Esophagus squamous epithelium (tissue), 5 donors: ENCODE results near the gene RARB. TPM values are rescaled to one million over a fixed set of nuclear protein-coding genes. Genes with fewer than 3 reads are reported as not detected.
A peak's percentile ranks its signal among the peaks of the same experiment; 100 is the strongest.

Experiments
- DNase-seq: peaks from one replicate; lab custom pipeline; 2025; lab: John Stamatoyannopoulos, UW
- H3K27ac ChIP-seq, 4 donors: fragments of 200-600 bp; sonication (generic); one replicate each; pipeline ENCODE4 v1.5.1; 2016 to 2019; ENCODE audit warnings: mild to moderate bottlenecking in 1 of 4
- H3K27me3 ChIP-seq, 4 donors: fragments of 200-600 bp; sonication (generic); 1 replicate in 3 of 4; 2 replicates in 1 of 4; pipeline versions ENCODE4 v1.5.1 to v1.6.0; 2017 to 2021; ENCODE audit warnings: antibody characterized with exemption in 1 of 4
- H3K36me3 ChIP-seq, 3 donors: fragments of 200-600 bp; sonication (generic); one replicate each; pipeline ENCODE4 v1.5.1; 2016 to 2019
- H3K4me1 ChIP-seq, 3 donors: fragments of 200-600 bp; sonication (generic); one replicate each; pipeline ENCODE4 v1.5.1; 2017 to 2019
- H3K4me3 ChIP-seq, 4 donors: fragments of 200-600 bp; sonication (generic); 1 replicate in 3 of 4; 2 replicates in 1 of 4; pipeline ENCODE4 v1.5.1; 2016 to 2019; ENCODE audit warnings: mild to moderate bottlenecking in 2 of 4, moderate library complexity in 1 of 4
- H3K9me3 ChIP-seq, 3 donors: fragments of 200-600 bp; sonication (generic); one replicate each; pipeline ENCODE4 v1.5.1; 2016 to 2019
- CTCF ChIP-seq, 6 experiments: fragments of 450-650 bp in 4 of 6; fragments of 200-600 bp in 2 of 6; sonication (generic) in 2 of 6; IDR thresholded peaks; one replicate each; pipeline ENCODE4 v1.5.1; 2016 to 2019; ENCODE audit warnings: antibody characterized with exemption in 6 of 6, mild to moderate bottlenecking in 4 of 6, moderate library complexity in 4 of 6
- POLR2A ChIP-seq, 4 donors: fragments of 450-650 bp; IDR thresholded peaks; one replicate each; pipeline ENCODE4 v1.6.1; 2017; ENCODE audit warnings: antibody characterized with exemption in 4 of 4, mild to moderate bottlenecking in 4 of 4, moderate library complexity in 3 of 4
- WGBS, 2 donors: methylation state at CpG; one replicate each; pipeline ENCODE4 v1.1.5; 2018; 5-methylcytosine and 5-hydroxymethylcytosine counted together
- intact Hi-C: fragments of 100-400 bp; cut with DNase I; formaldehyde crosslinking; loops from one replicate; pipeline ENCODE4 v1.15.0; 2022
- total RNA-seq, 4 donors: library from RNA; depleted of rRNA; stranded (reverse); fragments of >200 nt; gene quantifications; one replicate each; pipeline ENCODE4 v1.1.0, GENCODE V29; 2016
- donor health status: DM: yes; HTN: yes; CAD: no.

Gene RARB
- total RNA-seq, 4 donors from 2014 or later, result 1.9 to 9.0 (median 3.5) TPM

GRCh38 chr3:25444273-25444672 is 16.2 kb downstream of the RARB start:
- WGBS, 2 donors, result 40 to 51% methylated on average over 2 of the region's 2 CpGs
- Histone ChIP-seq H3K4me1 (peaks cover 0 to 24% (median 7%) of the 10 kb centered on the region in 3 donors), H3K9me3 (no peaks in the 10 kb centered on the region), H3K36me3 (no peaks in the 10 kb centered on the region), H3K27me3 (no peaks in the 10 kb centered on the region), H3K27ac (no peak overlapping the region), H3K4me3 (no peak overlapping the region)
- DNase-seq, result no peak
- no peak for TF ChIP-seq CTCF (IDR thresholded peaks at IDR 0.05)
- no peak for TF ChIP-seq POLR2A (IDR thresholded peaks at IDR 0.05)
- intact Hi-C loops, result no loop called here

- H3K4me3 ChIP-seq, result no peak overlapping the region
- no peak for DNase-seq
- peaks cover 0 to 22% (median 9%) of the 10 kb centered on the region in 3 donors for H3K4me1 ChIP-seq
- no peaks in the 10 kb centered on the region for H3K36me3 ChIP-seq
- TF ChIP-seq CTCF (IDR thresholded peaks at IDR 0.05) (no peak), POLR2A (IDR thresholded peaks at IDR 0.05) (no peak)
- 65 to 70% methylated on average over 4 of the region's 4 CpGs for WGBS, 2 donors
- no peak overlapping the region for H3K27ac ChIP-seq
- intact Hi-C loops, result no loop called here
- H3K27me3 ChIP-seq, result no peaks in the 10 kb centered on the region
- no peaks in the 10 kb centered on the region for H3K9me3 ChIP-seq
These were observed 17.7 kb downstream of the RARB start for GRCh38 chr3:25445731-25446130.

GRCh38 chr3:25447285-25447684 is 19.2 kb downstream of the RARB start:
- Histone ChIP-seq H3K4me3 (no peak overlapping the region), H3K27me3 (no peaks in the 10 kb centered on the region), H3K27ac (peak overlapping the region in 1 of 4 donors; percentile 10), H3K9me3 (no peaks in the 10 kb centered on the region), H3K4me1 (peaks cover 0 to 21% (median 9%) of the 10 kb centered on the region in 3 donors), H3K36me3 (no peaks in the 10 kb centered on the region)
- TF ChIP-seq POLR2A (IDR thresholded peaks at IDR 0.05) (no peak), CTCF (IDR thresholded peaks at IDR 0.05) (no peak)
- no peak for DNase-seq
- 63 to 82% methylated on average over 3 of the region's 3 CpGs for WGBS, 2 donors
- intact Hi-C loops, result no loop called here

- H3K27ac ChIP-seq, result peak overlapping the region in 1 of 4 donors; percentile 10
- intact Hi-C loops, result no loop called here
- H3K4me1 ChIP-seq, result peaks cover 0 to 14% (median 9%) of the 10 kb centered on the region in 3 donors
- no peak for TF ChIP-seq CTCF (IDR thresholded peaks at IDR 0.05)
- no peak for TF ChIP-seq POLR2A (IDR thresholded peaks at IDR 0.05)
- no peaks in the 10 kb centered on the region for H3K36me3 ChIP-seq
- no peak overlapping the region for H3K4me3 ChIP-seq
- 92 to 94% methylated on average over 3 of the region's 3 CpGs for WGBS, 2 donors
- H3K9me3 ChIP-seq, result no peaks in the 10 kb centered on the region
- H3K27me3 ChIP-seq, result no peaks in the 10 kb centered on the region
- DNase-seq, result no peak
These were observed 19.9 kb downstream of the RARB start for GRCh38 chr3:25447925-25448324.

- no peak for TF ChIP-seq CTCF (IDR thresholded peaks at IDR 0.05)
- TF ChIP-seq POLR2A (IDR thresholded peaks at IDR 0.05), result no peak
- peak overlapping the region; percentile 8 to 79 (median 64) for H3K27ac ChIP-seq
- DNase-seq, result no peak
- H3K9me3 ChIP-seq, result no peaks in the 10 kb centered on the region
- H3K4me1 ChIP-seq, result peaks cover 0 to 16% (median 16%) of the 10 kb centered on the region in 3 donors
- intact Hi-C loops, result no loop called here
- H3K4me3 ChIP-seq, result no peak overlapping the region
- no peaks in the 10 kb centered on the region for H3K27me3 ChIP-seq
- WGBS, 2 donors, result 46 to 51% methylated on average over 7 to 9 of the region's 11 CpGs
- H3K36me3 ChIP-seq, result no peaks in the 10 kb centered on the region
These were observed 21.0 kb downstream of the RARB start for GRCh38 chr3:25448750-25449692.
